Testis (tissue), 2 donors: Measurements from ENCODE around the gene TAB2.

Source experiments
- POLR2A ChIP-seq: fragments of 450-650 bp; IDR thresholded peaks from one replicate; pipeline ENCODE4 v1.6.1; 2017; ENCODE audit warnings: antibody characterized with exemption, mild to moderate bottlenecking, moderate library complexity
- TF ChIP-seq, protein P1 (sequence below), 3 experiments: fragments of 450-650 bp in 2 of 3; fragments of 200-600 bp in 1 of 3; sonication (generic) in 1 of 3; IDR thresholded peaks; one replicate each; pipeline ENCODE4 v1.5.1; 2016 to 2019; ENCODE audit warnings: antibody characterized with exemption in 3 of 3, mild to moderate bottlenecking in 2 of 3, moderate library complexity in 1 of 3

- TF ChIP-seq, protein P1, sequence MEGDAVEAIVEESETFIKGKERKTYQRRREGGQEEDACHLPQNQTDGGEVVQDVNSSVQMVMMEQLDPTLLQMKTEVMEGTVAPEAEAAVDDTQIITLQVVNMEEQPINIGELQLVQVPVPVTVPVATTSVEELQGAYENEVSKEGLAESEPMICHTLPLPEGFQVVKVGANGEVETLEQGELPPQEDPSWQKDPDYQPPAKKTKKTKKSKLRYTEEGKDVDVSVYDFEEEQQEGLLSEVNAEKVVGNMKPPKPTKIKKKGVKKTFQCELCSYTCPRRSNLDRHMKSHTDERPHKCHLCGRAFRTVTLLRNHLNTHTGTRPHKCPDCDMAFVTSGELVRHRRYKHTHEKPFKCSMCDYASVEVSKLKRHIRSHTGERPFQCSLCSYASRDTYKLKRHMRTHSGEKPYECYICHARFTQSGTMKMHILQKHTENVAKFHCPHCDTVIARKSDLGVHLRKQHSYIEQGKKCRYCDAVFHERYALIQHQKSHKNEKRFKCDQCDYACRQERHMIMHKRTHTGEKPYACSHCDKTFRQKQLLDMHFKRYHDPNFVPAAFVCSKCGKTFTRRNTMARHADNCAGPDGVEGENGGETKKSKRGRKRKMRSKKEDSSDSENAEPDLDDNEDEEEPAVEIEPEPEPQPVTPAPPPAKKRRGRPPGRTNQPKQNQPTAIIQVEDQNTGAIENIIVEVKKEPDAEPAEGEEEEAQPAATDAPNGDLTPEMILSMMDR (IDR thresholded peaks at IDR 0.05), result no peak
- TF ChIP-seq POLR2A, result no peak
Observed at GRCh38 chr6:149268146-149268545, 49.4 kb upstream of the TAB2 start.
